WERI-Rb-1 (cell line): ENCODE results near the gene SIRPG.

Experiments used
- DNase-seq: peaks from one replicate; pipeline ENCODE4 v3.0.0-alpha.2; 2020
- H3K27ac ChIP-seq: fragments of 250-450 bp; sonication (Bioruptor Pico); 2 replicates; pipeline ENCODE4 v1.5.1; 2020; ENCODE audit warnings: mild to moderate bottlenecking, moderate library complexity
- H3K27me3 ChIP-seq: fragments of 250-450 bp; sonication (Bioruptor Pico); 2 replicates; pipeline ENCODE4 v1.5.1; 2021; ENCODE audit warnings: mild to moderate bottlenecking, low read depth, moderate library complexity; ENCODE audit not compliant: insufficient read depth, severe bottlenecking
- H3K36me3 ChIP-seq: fragments of 250-450 bp; sonication (Bioruptor Pico); 2 replicates; pipeline ENCODE4 v1.5.1; 2020; ENCODE audit warnings: mild to moderate bottlenecking, moderate library complexity
- H3K4me3 ChIP-seq: 2 replicates; pipeline ENCODE4 v1.5.1; 2011; ENCODE audit warnings: low read depth, mild to moderate bottlenecking, control low read depth, low read length
- H3K9me3 ChIP-seq: fragments of 250-450 bp; sonication (Bioruptor Pico); 2 replicates; pipeline ENCODE4 v1.5.1; 2021; ENCODE audit warnings: mild to moderate bottlenecking, moderate library complexity; ENCODE audit not compliant: severe bottlenecking
- TF ChIP-seq, protein P1 (sequence below): IDR thresholded peaks from 2 replicates; pipeline ENCODE4 v1.5.1; 2011; ENCODE audit warnings: low read depth, mild to moderate bottlenecking, control low read depth, inconsistent platforms, low read length

Gene SIRPG

DNA sequence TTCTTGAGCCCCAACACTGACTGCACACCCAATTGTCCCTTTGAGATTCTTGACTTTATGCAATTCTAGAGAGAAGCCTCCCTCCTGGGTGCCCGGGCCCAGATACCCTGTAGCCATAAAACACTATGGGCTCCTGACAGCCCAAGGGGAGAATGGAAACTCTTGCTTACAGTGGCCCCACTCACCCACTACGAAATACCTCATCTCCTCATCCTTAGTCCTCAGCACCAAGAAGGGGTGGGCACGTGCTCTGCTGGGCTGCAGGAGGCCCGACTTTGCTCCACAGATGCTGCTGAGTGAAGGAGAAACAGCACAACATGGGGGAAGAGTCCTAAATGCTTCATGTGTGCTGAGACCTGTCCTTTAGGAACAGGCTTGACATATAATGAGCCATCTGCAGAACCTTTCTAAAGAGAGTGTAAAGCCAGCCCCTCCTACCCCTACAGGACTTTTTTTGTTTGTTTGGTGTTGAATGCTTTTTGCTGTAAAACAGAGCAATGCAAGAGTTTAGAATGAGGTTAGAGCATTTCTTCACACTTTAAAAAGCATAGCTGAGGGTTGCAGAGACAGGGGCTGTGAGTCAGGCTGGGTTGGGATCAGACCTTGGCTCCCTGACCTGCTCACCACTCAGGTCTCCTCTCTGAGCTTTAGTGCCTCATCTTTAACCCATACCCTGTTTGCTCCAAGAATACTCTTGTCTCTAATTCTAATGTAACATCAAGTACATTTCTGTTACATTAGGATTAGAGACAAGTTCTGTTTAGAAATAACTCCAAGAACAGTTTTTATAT, 17.6 kb upstream of the SIRPG start:
- no peaks in the 10 kb centered on the region for H3K9me3 ChIP-seq
- H3K4me3 ChIP-seq: no peak overlapping the region
- DNase-seq: no peak
- H3K27me3 ChIP-seq: peaks cover 81% of the 10 kb centered on the region
- TF ChIP-seq, protein P1, sequence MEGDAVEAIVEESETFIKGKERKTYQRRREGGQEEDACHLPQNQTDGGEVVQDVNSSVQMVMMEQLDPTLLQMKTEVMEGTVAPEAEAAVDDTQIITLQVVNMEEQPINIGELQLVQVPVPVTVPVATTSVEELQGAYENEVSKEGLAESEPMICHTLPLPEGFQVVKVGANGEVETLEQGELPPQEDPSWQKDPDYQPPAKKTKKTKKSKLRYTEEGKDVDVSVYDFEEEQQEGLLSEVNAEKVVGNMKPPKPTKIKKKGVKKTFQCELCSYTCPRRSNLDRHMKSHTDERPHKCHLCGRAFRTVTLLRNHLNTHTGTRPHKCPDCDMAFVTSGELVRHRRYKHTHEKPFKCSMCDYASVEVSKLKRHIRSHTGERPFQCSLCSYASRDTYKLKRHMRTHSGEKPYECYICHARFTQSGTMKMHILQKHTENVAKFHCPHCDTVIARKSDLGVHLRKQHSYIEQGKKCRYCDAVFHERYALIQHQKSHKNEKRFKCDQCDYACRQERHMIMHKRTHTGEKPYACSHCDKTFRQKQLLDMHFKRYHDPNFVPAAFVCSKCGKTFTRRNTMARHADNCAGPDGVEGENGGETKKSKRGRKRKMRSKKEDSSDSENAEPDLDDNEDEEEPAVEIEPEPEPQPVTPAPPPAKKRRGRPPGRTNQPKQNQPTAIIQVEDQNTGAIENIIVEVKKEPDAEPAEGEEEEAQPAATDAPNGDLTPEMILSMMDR: no peak
- H3K36me3 ChIP-seq: no peaks in the 10 kb centered on the region
- H3K27ac ChIP-seq: no peak overlapping the region

DNA sequence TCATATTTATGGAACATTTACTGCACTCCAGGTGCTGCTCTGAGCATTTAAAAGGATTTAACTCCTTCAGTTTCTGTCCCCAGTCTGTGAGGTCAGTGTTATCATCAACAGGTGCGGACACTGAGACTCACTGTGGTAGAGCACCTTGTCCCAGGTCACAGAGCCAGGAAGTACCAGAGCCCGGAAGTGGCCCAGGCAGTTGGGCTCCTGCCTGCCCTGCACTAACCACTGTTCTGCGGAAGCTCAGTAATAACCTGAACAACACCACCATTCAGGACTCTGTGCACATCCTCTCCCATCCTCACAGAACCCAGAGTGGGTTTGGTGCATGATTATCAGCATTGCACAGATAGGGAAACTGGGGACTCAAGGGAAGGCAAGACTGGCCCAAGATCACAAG, 16.8 kb upstream of the SIRPG start:
- Histone ChIP-seq H3K9me3 (no peaks in the 10 kb centered on the region), H3K36me3 (no peaks in the 10 kb centered on the region), H3K4me3 (no peak overlapping the region), H3K27ac (no peak overlapping the region), H3K27me3 (peaks cover 77% of the 10 kb centered on the region)
- TF ChIP-seq, protein P1: no peak
- DNase-seq: no peak

DNA sequence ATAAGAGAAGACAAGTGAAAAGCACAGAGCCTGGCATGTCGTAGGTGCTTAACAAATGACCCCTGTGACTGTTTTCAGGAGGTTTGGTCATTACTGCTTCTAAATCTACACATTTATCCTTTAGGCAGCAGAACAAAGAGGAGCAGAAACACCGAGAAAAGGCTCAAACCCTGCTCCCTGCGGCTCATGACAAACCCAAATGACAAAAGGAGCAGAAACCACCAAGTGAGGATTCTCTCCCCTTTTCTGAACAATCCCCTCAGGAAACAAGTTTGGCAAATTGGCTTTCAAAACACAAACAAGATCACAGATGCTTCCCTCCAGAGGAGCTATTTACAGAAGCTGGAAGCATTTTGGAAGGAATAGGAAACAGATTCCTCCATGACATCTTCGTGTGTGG, 15.8 kb upstream of the SIRPG start:
- Histone ChIP-seq H3K9me3 (no peaks in the 10 kb centered on the region), H3K4me3 (no peak overlapping the region), H3K27ac (no peak overlapping the region), H3K27me3 (peaks cover 76% of the 10 kb centered on the region), H3K36me3 (no peaks in the 10 kb centered on the region)
- no peak for DNase-seq
- TF ChIP-seq, protein P1: no peak

DNA sequence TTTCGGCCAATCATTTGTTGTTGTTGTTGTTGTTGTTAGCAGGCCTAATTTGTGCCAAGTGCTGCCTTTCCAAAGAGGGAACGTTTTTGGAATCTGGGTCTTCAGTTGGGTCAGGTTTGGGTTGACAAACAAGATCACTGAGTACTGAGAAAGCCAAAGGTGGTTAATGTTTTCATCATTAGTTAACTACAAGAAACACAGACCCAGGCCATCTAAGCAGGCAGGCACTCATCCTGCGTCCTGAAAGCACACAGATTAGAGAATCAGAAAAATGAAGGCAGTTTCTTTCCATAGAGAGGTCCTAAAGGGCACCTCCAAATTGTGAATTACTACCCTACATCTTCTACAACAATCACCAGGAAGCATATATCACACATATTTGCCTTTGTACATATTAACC, 15.1 kb upstream of the SIRPG start:
- no peak for DNase-seq
- no peaks in the 10 kb centered on the region for H3K36me3 ChIP-seq
- no peak overlapping the region for H3K4me3 ChIP-seq
- H3K27ac ChIP-seq: no peak overlapping the region
- H3K27me3 ChIP-seq: peaks cover 78% of the 10 kb centered on the region
- no peaks in the 10 kb centered on the region for H3K9me3 ChIP-seq
- TF ChIP-seq, protein P1: no peak

DNA sequence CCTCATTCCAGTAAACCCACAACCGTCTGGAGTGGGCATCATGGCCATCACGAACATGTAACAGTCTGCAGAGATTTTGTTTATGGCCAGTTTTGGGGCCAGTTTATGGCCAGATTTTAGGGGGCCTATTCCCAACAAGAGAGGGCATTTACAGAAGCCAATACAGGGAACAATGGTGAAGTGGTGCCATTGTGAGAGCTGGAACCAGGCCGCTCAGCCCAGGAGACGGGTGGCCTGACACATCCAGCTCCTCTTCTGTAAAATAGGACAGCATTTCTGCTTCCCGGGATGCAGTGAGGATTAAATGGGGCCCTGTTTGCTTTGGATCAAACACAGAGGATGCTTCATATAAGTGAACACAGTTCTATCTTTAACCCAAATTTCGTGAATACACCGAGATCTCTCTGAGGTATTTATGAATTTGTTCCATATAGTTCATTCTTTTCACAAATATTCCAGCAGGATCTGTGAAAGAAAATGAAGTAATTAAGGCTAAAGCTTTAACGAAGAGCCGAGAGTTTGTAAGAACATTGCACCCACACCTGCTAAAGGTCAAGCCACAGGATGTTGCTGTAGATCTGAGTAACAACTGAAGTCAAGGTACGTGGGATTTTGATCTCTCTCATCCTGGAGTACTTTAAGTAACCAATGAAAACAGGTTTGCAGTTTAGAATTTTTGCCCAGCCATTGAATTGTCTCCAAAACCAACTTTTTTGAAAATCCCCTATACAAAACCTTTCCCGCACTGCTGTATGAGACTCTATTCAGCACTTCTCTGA, 14.5 kb upstream of the SIRPG start:
- H3K9me3 ChIP-seq: no peaks in the 10 kb centered on the region
- H3K36me3 ChIP-seq: no peaks in the 10 kb centered on the region
- H3K4me3 ChIP-seq: no peak overlapping the region
- no peak overlapping the region for H3K27ac ChIP-seq
- DNase-seq: no peak
- TF ChIP-seq, protein P1: no peak
- peaks cover 82% of the 10 kb centered on the region for H3K27me3 ChIP-seq
